Measurements from ENCODE around the gene AMIGO2.

DNA sequence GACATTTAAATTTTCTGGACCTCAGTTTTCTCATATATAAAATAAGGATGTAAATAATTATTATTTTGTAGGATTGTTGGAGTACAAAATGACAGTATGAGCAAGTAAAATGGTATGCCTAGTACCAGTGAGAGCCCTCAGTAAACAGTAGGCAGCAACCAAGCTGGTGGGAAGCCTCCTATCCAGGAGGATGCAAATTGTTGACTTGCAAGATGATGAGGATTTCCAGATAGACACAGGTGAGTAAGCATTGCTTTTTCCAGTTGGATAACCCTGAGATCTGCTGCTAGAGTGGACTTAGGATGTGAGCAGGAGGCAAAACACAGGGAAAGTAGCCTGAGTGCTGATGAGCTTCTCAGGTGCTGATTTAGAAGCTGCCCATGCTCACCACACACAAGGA is 28.2 kb upstream of the AMIGO2 start:
- TF ChIP-seq POLR2AphosphoS5 (IDR thresholded peaks at IDR 0.05; ENCODE audit: low read depth, low read length) (no peak), POLR2A (IDR thresholded peaks at IDR 0.05; ENCODE audit: low read depth, low read length) (no peak), SPI1 (IDR thresholded peaks at IDR 0.05; ENCODE audit: low read depth, low read length) (no peak), TAF1 (IDR thresholded peaks at IDR 0.05; ENCODE audit: low read depth, low read length) (no peak), POU2F2 (IDR thresholded peaks at IDR 0.05; ENCODE audit: low read depth, low read length) (no peak)
